Ovary (tissue), 9 donors: Measurements from ENCODE around the gene PSME2. TPM values are rescaled to one million over a fixed set of nuclear protein-coding genes. Genes with fewer than 3 reads are reported as not detected.

ENCODE experiments used
- DNase-seq, 5 donors: peaks; one replicate each; pipeline ENCODE4 v3.0.0-alpha.2; 2019 to 2020
- H3K27ac ChIP-seq, 2 donors: fragments of 200-600 bp; one replicate each; pipeline versions ENCODE4 v1.5.1 to v1.8.0; 2019 to 2022
- H3K27me3 ChIP-seq: fragments of 200-600 bp; one replicate; pipeline ENCODE4 v1.8.0; 2022
- H3K36me3 ChIP-seq: fragments of 200-600 bp; sonication (generic); one replicate; pipeline ENCODE4 v1.5.1; 2019
- H3K4me1 ChIP-seq: one replicate; pipeline ENCODE4 v1.8.1; 2013; ENCODE audit warnings: mild to moderate bottlenecking, moderate library complexity; ENCODE audit not compliant: insufficient read depth
- H3K4me3 ChIP-seq: fragments of 200-600 bp; sonication (generic); one replicate; pipeline ENCODE4 v1.5.1; 2017
- H3K9me3 ChIP-seq, 2 donors: fragments of 200-600 bp in 1 of 2; sonication (generic) in 1 of 2; one replicate each; pipeline versions ENCODE4 v1.5.1 to v1.8.1; 2013 to 2019; ENCODE audit warnings: mild to moderate bottlenecking in 1 of 2, moderate library complexity in 1 of 2
- CTCF ChIP-seq, 3 donors: fragments of 450-650 bp in 2 of 3; fragments of 200-600 bp in 1 of 3; IDR thresholded peaks; one replicate each; pipeline versions ENCODE4 v1.5.1 to v1.8.0; 2016 to 2022; ENCODE audit warnings: antibody characterized with exemption in 3 of 3, mild to moderate bottlenecking in 1 of 3
- EP300 ChIP-seq: sonication (generic); formaldehyde crosslinking; IDR thresholded peaks from one replicate; pipeline ENCODE4 v1.6.1; 2017; ENCODE audit warnings: antibody characterized with exemption
- POLR2A ChIP-seq: fragments of 450-650 bp; IDR thresholded peaks from one replicate; pipeline ENCODE4 v1.6.1; 2017; ENCODE audit warnings: antibody characterized with exemption, mild to moderate bottlenecking, moderate library complexity
- WGBS, 3 donors: extraction: QIAGEN DNeasy Blood & Tissue Kit in 1 of 3; methylation state at CpG; one replicate each; pipeline versions ENCODE4 v1.1.5 to v1.1.7; 2013 to 2017; 5-methylcytosine and 5-hydroxymethylcytosine counted together
- intact Hi-C, 4 donors: fragments of 100-400 bp; cut with DNase I; formaldehyde crosslinking; loops; one replicate each; pipeline versions ENCODE4 v1.11.0 to v1.15.1; 2022 to 2023
- polyA plus RNA-seq, 2 donors: library from polyadenylated mRNA; stranded (reverse); fragments of 200-250 nt in 1 of 2; fragments of 350-450 nt in 1 of 2; fragmentation: Illumina TruSeq in 1 of 2; extraction: RNeasy Lipid Tissue Mini Kit (QIAGEN cat#74804) in 1 of 2; gene quantifications; one replicate each; pipeline ENCODE4 v1.2.3, GENCODE V29; 2013 to 2014
- total RNA-seq, 7 donors: library from RNA; depleted of rRNA in 2 of 7; stranded (reverse); fragments of >200 nt in 2 of 7; fragmentation: NEBNext Ultra II Directional in 3 of 7; extraction: Animal tissue kit (Norgen Biotek cat#: 25700) in 3 of 7; gene quantifications; one replicate each; pipeline versions ENCODE4 v1.1.0 to v1.2.4, GENCODE V29; 2016 to 2023
- donor health status: DM: no; HTN: no; CAD: no; lungs with moderate emphysema.
- donor health status: DM: no; HTN: no; CAD: no.
- donor health status: Bipolar disorder and iron deficiency.
- donor health status: DM: yes; HTN: yes; CAD: no.
- donor health status: DM: no; HTN: no; CAD: no.
- donor health status: DM: yes; HTN: yes; CAD: no.

The PSME2 gene
- total and polyA plus RNA-seq, 9 donors = 34.7 to 160 (median 95.6) TPM

- H3K4me1 ChIP-seq = peaks cover 10% of the 10 kb centered on the region
- H3K27me3 ChIP-seq = no peaks in the 10 kb centered on the region
- peak overlapping the region; percentile 75 to 83 for H3K27ac ChIP-seq
- H3K36me3 ChIP-seq = no peaks in the 10 kb centered on the region
- no peaks in the 10 kb centered on the region for H3K9me3 ChIP-seq
- 4 to 8% (median 4%) methylated on average over 16 to 29 of the region's 29 CpGs for WGBS, 3 donors
- intact Hi-C loops = loop anchor here in 1 of 4 donors (10.0 kb wide), 1 partner anchor 217 kb away; the partner anchor contains the start of gene NFATC4
- TF ChIP-seq POLR2A = no peak
- TF ChIP-seq EP300 = no peak
- no peak for TF ChIP-seq CTCF (IDR thresholded peaks at IDR 0.05)
- peak overlapping the region; percentile 94 for H3K4me3 ChIP-seq
- DNase-seq = no peak
These were observed 1.5 kb upstream of the PSME2 start for GRCh38 chr14:24147761-24148428.

GRCh38 chr14:24146978-24147760 lies 759 bp upstream of the PSME2 start, which contains the start of gene RNF31:
RNF31 (plus strand) TSS chr14:24147498; CDS start chr14:24147699, 201 bp downstream.
- H3K27me3 ChIP-seq = no peaks in the 10 kb centered on the region
- WGBS, 3 donors = 0 to 1% (median 0%) methylated on average over 33 to 57 of the region's 57 CpGs
- H3K4me3 ChIP-seq = peak within 1 kb of the TSS; percentile 94
- peak within 1 kb of the TSS; percentile 75 to 83 for H3K27ac ChIP-seq
- H3K9me3 ChIP-seq = no peaks in the 10 kb centered on the region
- no peak for TF ChIP-seq CTCF (IDR thresholded peaks at IDR 0.05)
- TF ChIP-seq EP300 = no peak
- TF ChIP-seq POLR2A = peak; percentile 24
- no peaks in the 10 kb centered on the region for H3K36me3 ChIP-seq
- DNase-seq = peak; percentile 98 to 99 (median 98)
- H3K4me1 ChIP-seq = peaks cover 10% of the 10 kb centered on the region
- intact Hi-C loops = loop anchor here in 1 of 4 donors (10.0 kb wide), 1 partner anchor 218 kb away; the partner anchor contains the start of gene NFATC4

GRCh38 chr14:24145690-24146452 lies 539 bp downstream of the PSME2 start:
- 4 to 11% (median 8%) methylated on average over 9 of the region's 9 CpGs for WGBS, 3 donors
- intact Hi-C loops = loop anchor here in 1 of 4 donors (10.0 kb wide), 1 partner anchor 219 kb away; the partner anchor contains the start of gene NFATC4
- no peaks in the 10 kb centered on the region for H3K9me3 ChIP-seq
- no peaks in the 10 kb centered on the region for H3K27me3 ChIP-seq
- no peak for TF ChIP-seq CTCF (IDR thresholded peaks at IDR 0.05)
- peaks cover 10% of the 10 kb centered on the region for H3K4me1 ChIP-seq
- DNase-seq = no peak
- no peaks in the 10 kb centered on the region for H3K36me3 ChIP-seq
- H3K4me3 ChIP-seq = peak overlapping the region; percentile 94
- peak overlapping the region; percentile 75 to 83 for H3K27ac ChIP-seq

- 83 to 94% (median 91%) methylated on average over 2 of the region's 2 CpGs for WGBS, 3 donors
- H3K4me3 ChIP-seq = no peak overlapping the region
- H3K27ac ChIP-seq = peak overlapping the region in 1 of 2 donors; percentile 83
These were observed 1.2 kb downstream of the PSME2 start for GRCh38 chr14:24145219-24145618.

More at GRCh38 chr14:24145219-24145618, 1.2 kb downstream of the PSME2 start:
- TF ChIP-seq POLR2A = no peak
- TF ChIP-seq CTCF (IDR thresholded peaks at IDR 0.05) = no peak
- TF ChIP-seq EP300 = no peak
- Histone ChIP-seq H3K36me3 (no peaks in the 10 kb centered on the region), H3K27me3 (no peaks in the 10 kb centered on the region), H3K9me3 (no peaks in the 10 kb centered on the region), H3K4me1 (peaks cover 10% of the 10 kb centered on the region)
- intact Hi-C loops = loop anchor here in 1 of 4 donors (10.0 kb wide), 1 partner anchor 220 kb away; the partner anchor contains the start of gene NFATC4
- DNase-seq = no peak
